Epithelial cell of proximal tubule (primary cell): Measurements from ENCODE around the gene ERC1. TPM values are rescaled to one million over a fixed set of nuclear protein-coding genes. Genes with fewer than 3 reads are reported as not detected.

Source experiments
- DNase-seq: peaks from one replicate; pipeline ENCODE4 v3.0.0-alpha.2; 2011; ENCODE audit warnings: low read depth
- H3K4me3 ChIP-seq: 2 replicates; pipeline ENCODE4 v1.5.1; 2011; ENCODE audit warnings: low read depth, mild to moderate bottlenecking, low read length
- total RNA-seq: library from RNA; depleted of rRNA; stranded (reverse); fragments of >200 nt; gene quantifications from 2 replicates; pipeline ENCODE4 v1.2.3, GENCODE V29; 2015
- TF ChIP-seq, protein P1 (sequence below): conservative IDR thresholded peaks from 2 replicates; pipeline ENCODE4 v1.5.1; 2012; ENCODE audit warnings: low read depth, mild to moderate bottlenecking, low read length

The ERC1 gene
- total RNA-seq, 1 donor from 2014 or later = 16.5 TPM

DNA sequence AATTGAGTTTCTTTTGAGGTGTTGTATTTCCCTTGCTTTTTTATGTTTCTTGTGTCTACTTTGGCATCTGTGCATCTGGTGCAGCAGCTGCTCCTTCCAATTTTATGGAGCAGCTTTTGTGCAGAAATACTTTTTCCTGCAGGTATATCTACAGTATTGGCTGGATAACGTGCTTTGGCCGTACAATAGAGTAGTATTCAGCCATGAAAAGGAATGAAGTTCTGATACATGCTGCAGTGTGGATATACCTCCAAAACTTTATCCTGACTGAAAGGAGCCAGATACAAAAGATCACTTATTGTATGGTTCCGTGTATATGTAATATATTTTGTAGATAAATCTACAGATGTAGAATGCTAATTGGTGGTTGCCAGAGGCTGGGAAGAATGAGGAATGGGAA lies 74.6 kb downstream of the ERC1 start:
- no peak for DNase-seq
- TF ChIP-seq, protein P1, sequence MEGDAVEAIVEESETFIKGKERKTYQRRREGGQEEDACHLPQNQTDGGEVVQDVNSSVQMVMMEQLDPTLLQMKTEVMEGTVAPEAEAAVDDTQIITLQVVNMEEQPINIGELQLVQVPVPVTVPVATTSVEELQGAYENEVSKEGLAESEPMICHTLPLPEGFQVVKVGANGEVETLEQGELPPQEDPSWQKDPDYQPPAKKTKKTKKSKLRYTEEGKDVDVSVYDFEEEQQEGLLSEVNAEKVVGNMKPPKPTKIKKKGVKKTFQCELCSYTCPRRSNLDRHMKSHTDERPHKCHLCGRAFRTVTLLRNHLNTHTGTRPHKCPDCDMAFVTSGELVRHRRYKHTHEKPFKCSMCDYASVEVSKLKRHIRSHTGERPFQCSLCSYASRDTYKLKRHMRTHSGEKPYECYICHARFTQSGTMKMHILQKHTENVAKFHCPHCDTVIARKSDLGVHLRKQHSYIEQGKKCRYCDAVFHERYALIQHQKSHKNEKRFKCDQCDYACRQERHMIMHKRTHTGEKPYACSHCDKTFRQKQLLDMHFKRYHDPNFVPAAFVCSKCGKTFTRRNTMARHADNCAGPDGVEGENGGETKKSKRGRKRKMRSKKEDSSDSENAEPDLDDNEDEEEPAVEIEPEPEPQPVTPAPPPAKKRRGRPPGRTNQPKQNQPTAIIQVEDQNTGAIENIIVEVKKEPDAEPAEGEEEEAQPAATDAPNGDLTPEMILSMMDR = no peak
- H3K4me3 ChIP-seq = no peak overlapping the region

DNA sequence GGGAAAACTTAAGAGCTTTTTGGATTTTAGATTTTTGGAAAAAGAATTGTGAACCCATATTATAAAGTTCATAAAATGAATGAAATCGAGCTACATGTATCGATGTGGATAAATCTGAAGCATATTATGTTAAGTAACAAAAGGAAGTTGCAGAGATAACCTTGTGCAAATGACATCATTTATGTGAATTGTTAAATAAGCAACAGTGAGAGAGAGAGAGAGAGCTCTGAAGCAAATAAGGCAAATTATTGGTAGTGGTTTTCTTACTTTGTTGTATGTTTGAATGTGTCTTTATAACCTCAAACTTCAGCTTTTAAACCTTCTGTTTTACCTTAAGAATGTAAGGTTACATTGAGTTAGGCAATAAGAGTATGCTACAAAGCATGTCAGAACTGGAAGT lies 78.8 kb downstream of the ERC1 start:
- TF ChIP-seq, protein P1 = no peak
- H3K4me3 ChIP-seq = no peak overlapping the region
- no peak for DNase-seq

DNA sequence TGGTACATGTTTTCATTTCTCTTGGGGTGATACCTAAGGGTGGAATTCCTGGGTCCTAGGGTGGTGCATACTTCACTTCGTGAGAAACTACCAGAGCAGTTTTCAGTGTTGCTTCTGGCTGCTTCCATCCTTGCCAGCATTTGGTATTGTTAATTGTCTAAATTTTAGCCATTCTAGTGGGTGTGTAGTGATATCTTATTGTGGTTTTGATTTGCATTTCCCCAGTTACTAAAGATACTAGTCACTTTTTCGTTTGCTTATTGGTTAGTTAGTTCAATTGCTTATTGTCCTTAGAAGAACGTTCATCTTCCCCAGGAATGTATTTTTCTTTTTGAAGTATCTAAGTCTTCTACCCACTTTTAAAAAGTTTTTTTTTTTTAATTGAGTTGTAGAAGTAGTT lies 80.2 kb downstream of the ERC1 start:
- no peak overlapping the region for H3K4me3 ChIP-seq
- DNase-seq = no peak
- TF ChIP-seq, protein P1 = no peak

DNA sequence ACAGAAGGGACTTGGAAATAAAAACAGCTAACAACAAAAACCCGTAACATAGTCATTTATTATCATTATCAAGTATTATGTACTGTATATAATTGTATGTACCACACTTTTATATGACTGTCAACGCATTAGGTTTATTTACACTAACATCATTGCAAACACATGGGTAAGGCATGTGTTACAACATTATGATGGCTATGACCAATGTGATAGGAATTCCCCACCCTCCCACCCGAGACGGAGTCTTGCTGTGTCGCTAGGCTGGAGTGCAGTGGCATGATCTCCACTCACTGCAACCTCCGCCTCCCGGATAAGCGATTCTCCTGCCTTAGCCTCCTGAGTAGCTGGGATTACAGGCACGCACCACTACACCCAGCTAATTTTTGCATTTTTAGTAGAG lies 82.6 kb downstream of the ERC1 start:
- H3K4me3 ChIP-seq = no peak overlapping the region
- TF ChIP-seq, protein P1 = no peak

DNA sequence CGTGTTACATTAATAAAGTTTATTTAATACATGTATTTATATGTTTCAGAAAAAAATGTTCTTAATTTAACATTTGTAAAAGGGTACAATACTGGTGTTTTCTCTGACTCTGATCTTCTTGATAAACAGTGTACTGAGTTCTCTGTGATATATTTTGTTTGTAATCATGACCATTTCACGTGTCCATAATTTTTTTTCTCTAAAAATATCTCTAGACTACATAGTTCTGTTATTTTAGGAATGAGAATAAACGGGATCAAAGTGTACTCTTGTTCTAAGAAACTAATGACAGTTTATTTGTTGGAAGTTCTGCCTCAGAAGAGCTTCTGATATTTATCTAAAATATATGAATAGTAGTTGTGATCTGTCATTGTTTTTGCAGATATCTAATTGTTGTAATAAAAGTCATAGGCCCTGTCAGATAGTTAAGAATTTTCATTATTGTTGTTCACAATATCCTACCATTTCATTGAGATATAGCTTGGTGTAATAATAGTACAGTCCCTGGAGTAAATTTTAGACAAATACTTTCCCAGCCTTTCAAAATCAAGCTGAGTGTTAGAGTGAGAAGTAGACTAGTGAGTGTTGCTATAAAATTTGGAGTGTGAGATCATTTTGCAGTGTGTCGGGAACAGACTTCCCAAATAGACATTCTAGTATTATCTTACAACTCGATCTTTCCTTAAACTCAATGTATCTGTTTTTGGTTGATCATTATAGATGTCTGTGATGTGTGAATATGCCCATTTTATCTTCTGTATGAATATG lies 86.2 kb downstream of the ERC1 start:
- TF ChIP-seq, protein P1 = no peak
- no peak for DNase-seq
- H3K4me3 ChIP-seq = no peak overlapping the region

More for the DNA sequence above, 82.6 kb downstream of the ERC1 start:
- DNase-seq = no peak

DNA sequence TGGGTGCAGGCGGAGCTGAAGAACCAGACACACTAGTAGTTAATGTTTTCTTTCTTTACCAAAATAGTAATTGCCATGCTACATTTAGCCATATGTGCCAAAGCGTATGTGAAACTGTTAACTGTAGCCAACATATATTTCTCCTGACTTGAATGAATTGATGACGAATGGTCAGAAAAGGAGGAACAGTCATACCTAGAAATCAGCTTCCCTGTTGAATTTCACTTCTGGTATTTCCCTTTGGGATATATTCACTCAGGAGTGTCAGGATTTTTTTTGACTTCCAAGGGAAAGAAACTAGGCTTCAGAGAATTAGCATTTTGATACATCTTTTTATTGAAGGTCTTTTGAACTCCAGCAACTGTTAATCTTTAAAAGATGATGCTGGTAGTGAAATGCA lies 87.0 kb downstream of the ERC1 start:
- no peak overlapping the region for H3K4me3 ChIP-seq
- no peak for DNase-seq
- TF ChIP-seq, protein P1 = no peak
